Measurements from ENCODE around the gene SNX17. TPM values are rescaled to one million over a fixed set of nuclear protein-coding genes. Genes with fewer than 3 reads are reported as not detected.
"Not testable (repeated sequence)": the region's sequence is repeated elsewhere in the genome, so short reads cannot be mapped to it uniquely, and the experiment has no call there.

SNX17 gene
- total RNA-seq, 6 experiments from 2014 or later, result 50.1 to 58.9 (median 54.1) TPM

DNA sequence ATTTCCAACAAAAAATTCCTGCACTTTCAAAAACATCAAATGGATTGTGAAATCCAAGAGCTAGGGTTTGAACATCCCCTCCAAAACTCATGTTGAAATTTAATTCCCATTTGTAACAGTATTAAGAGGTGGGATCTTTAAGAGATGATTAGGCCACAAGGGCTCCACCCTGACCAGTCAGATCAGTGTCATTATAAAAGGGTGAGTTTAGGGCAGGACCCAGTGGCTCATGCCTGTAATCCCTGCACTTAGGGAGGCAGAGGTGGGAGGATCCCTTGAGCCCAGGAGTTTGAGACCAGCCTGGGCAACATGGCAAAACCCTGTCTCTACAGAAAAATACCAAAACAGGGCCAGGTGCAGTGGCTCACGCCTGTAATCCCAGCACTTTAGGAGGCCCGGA is 22.8 kb upstream of the SNX17 start:
- Histone ChIP-seq H3K27ac (no peak overlapping the region), H3K36me3 (peaks cover 0 to 11% (median 3%) of the 10 kb centered on the region in 4 donors), H3K27me3 (no peaks in the 10 kb centered on the region), H3K4me3 (no peak overlapping the region), H3K9me3 (no peaks in the 10 kb centered on the region), H3K4me1 (no peaks in the 10 kb centered on the region)
- ATAC-seq (no peak), DNase-seq (no peak)
- intact Hi-C loops (cut with DNase I), result no loop called here
- WGBS (ENCODE audit: insufficient coverage, low coverage, low lambda C conversion rate, missing lambda C conversion rate), result no CpG with 5 or more reads among the region's 2 CpGs
- no peak for TF ChIP-seq POLR2A (IDR thresholded peaks at IDR 0.05)
- TF ChIP-seq, protein P1, sequence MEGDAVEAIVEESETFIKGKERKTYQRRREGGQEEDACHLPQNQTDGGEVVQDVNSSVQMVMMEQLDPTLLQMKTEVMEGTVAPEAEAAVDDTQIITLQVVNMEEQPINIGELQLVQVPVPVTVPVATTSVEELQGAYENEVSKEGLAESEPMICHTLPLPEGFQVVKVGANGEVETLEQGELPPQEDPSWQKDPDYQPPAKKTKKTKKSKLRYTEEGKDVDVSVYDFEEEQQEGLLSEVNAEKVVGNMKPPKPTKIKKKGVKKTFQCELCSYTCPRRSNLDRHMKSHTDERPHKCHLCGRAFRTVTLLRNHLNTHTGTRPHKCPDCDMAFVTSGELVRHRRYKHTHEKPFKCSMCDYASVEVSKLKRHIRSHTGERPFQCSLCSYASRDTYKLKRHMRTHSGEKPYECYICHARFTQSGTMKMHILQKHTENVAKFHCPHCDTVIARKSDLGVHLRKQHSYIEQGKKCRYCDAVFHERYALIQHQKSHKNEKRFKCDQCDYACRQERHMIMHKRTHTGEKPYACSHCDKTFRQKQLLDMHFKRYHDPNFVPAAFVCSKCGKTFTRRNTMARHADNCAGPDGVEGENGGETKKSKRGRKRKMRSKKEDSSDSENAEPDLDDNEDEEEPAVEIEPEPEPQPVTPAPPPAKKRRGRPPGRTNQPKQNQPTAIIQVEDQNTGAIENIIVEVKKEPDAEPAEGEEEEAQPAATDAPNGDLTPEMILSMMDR (IDR thresholded peaks at IDR 0.05), result no peak

DNA sequence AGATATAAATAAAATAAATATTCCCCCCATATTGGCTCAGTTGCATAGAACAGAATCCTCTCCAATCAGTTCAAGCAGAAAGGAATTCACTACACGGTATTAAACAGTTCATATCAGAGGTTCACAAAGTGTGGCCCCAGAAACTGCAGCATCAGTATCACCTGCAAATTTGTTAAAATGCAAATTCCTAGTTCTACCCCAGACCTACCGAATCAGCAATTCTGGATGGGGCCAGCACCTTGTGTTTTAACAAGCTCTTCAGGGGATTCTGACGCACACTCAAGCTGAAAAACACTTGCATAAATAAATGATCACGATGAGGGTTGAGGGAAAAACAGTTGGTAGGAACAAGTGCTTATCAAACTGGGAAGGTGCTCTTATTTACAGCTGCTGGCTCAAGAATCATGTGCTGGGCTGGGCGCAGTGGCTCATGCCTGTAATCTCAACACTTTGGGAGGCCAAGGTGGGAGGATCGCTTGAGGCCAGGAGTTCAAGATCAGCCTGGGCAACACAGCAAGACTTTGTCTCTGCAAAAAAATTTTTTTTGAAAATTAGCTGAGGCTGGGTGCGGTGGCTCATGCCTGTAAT is 20.2 kb upstream of the SNX17 start:
- H3K27me3 ChIP-seq, result no peaks in the 10 kb centered on the region
- ATAC-seq (no peak), DNase-seq (no peak)
- H3K4me3 ChIP-seq, result no peak overlapping the region
- no peak overlapping the region for H3K27ac ChIP-seq
- intact Hi-C loops (cut with DNase I), result no loop called here
- peaks cover 0 to 5% (median 0%) of the 10 kb centered on the region in 4 donors for H3K36me3 ChIP-seq
- H3K4me1 ChIP-seq, result peaks cover 0 to 20% (median 0%) of the 10 kb centered on the region in 4 donors
- WGBS (ENCODE audit: insufficient coverage, low coverage, low lambda C conversion rate, missing lambda C conversion rate), result 89% methylated on average over 7 of the region's 7 CpGs
- no peaks in the 10 kb centered on the region for H3K9me3 ChIP-seq
- TF ChIP-seq, protein P1 (IDR thresholded peaks at IDR 0.05), result no peak
- no peak for TF ChIP-seq POLR2A (IDR thresholded peaks at IDR 0.05)

DNA sequence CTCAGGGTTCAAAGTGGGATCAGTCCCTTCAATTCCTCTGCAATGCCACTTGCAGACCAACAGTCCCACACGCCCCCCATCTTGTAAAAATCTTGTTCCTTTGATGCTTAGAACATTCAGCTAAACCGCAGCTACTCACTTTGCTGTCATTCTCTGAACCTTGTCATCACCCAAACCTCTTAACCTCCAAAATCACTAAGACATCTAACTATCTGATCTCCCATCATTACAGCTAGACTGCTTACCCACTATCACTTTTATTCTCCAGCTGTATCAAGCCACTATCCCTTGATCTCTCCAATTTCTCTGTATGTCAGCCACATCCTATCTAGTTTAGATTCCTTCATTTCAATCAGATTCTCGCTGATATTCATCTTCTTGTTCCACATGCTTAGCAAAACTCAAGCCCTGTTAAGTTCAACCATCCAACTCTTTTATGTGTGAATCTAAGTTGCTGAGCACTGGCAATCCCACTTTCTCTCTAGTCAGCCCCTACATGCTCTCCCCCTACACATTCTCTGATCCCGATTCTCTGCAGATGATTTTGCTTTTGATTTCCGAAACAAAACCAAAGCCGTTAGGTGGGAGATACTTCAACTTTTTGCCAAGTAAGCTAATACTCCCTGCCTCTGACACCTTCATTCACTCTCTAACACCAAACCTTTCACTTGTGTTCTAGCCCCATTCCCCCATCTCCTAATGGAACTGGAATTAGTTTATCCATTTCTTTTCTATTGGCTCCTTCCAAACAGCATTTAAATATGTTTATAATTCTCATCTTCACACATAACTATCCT is 18.4 kb upstream of the SNX17 start:
- no peak for DNase-seq
- intact Hi-C loops (cut with DNase I), result no loop called here
- peaks cover 0 to 26% (median 3%) of the 10 kb centered on the region in 4 donors for H3K4me1 ChIP-seq
- ATAC-seq, result no peak
- no peak for TF ChIP-seq POLR2A (IDR thresholded peaks at IDR 0.05)
- TF ChIP-seq, protein P1 (IDR thresholded peaks at IDR 0.05), result no peak
- no peak overlapping the region for H3K27ac ChIP-seq
- no peak overlapping the region for H3K4me3 ChIP-seq
- WGBS (ENCODE audit: insufficient coverage, low coverage, low lambda C conversion rate, missing lambda C conversion rate), result 86% methylated on average over 6 of the region's 6 CpGs
- H3K27me3 ChIP-seq, result no peaks in the 10 kb centered on the region
- no peaks in the 10 kb centered on the region for H3K9me3 ChIP-seq
- H3K36me3 ChIP-seq, result peaks cover 0 to 5% (median 0%) of the 10 kb centered on the region in 4 donors

DNA sequence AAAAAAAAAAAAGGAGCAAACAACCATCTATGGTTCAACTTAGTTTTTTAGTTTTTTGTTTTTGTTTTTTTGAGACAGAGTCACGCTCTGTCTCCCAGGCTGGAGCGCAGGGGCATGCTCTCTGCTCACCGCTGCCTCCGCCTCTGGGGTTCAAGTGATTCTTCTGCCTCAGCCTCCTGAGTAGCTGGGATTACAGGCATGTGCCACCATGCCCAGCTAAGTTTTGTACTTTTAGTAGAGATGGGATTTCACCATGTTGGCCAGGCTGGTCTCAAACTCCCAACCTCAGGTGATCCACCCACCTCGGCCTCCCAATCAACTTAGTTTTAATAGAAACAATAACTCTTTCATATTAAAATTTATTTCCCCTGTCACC is 17.0 kb upstream of the SNX17 start:
- WGBS (ENCODE audit: insufficient coverage, low coverage, low lambda C conversion rate, missing lambda C conversion rate), result 100% methylated on average over 5 of the region's 5 CpGs
- intact Hi-C loops (cut with DNase I); ATAC-seq; H3K9me3 ChIP-seq; H3K27me3 ChIP-seq; H3K4me3 ChIP-seq; H3K27ac ChIP-seq; H3K36me3 ChIP-seq; DNase-seq: not testable (repeated sequence)
- H3K4me1 ChIP-seq, result peaks cover 0 to 36% (median 3%) of the 10 kb centered on the region in 4 donors
